GM23338 (cell line): ENCODE measurements around the gene TAS2R31. TPM values are rescaled to one million over a fixed set of nuclear protein-coding genes. Genes with fewer than 3 reads are reported as not detected.

Experiments used
- ATAC-seq: fragments of 200-7000 bp; cut with Tn5 transposase; 3 replicates; pipeline ENCODE4 v1.9.1; 2020
- DNase-seq: peaks from one replicate; pipeline ENCODE4 v3.0.0-alpha.2; 2015; ENCODE audit warnings: low spot score
- H2AFZ ChIP-seq: fragments of 200-600 bp; sonication (generic); 2 replicates; pipeline ENCODE4 v1.8.0; 2016; ENCODE audit warnings: antibody characterized with exemption, mild to moderate bottlenecking, moderate library complexity
- H3F3A ChIP-seq: fragments of 200-600 bp; sonication (generic); replicated peaks from 2 replicates; pipeline ENCODE4 v1.8.0; 2017; ENCODE audit warnings: antibody characterized with exemption, mixed run types, low read depth
- H3K27ac ChIP-seq: fragments of 200-600 bp; sonication (generic); 2 replicates; pipeline ENCODE4 v1.6.1; 2016; ENCODE audit warnings: low read depth
- H3K27me3 ChIP-seq: fragments of 200-600 bp; sonication (generic); 2 replicates; pipeline ENCODE4 v1.8.0; 2016; ENCODE audit warnings: mild to moderate bottlenecking, mixed run types, moderate library complexity; ENCODE audit not compliant: insufficient read depth
- H3K36me3 ChIP-seq: fragments of 200-600 bp; sonication (generic); 2 replicates; pipeline ENCODE4 v1.8.0; 2016; ENCODE audit warnings: mild to moderate bottlenecking; ENCODE audit not compliant: insufficient read depth
- H3K4me1 ChIP-seq: fragments of 200-600 bp; sonication (generic); 2 replicates; pipeline ENCODE4 v1.8.0; 2016; ENCODE audit warnings: mild to moderate bottlenecking, moderate library complexity; ENCODE audit not compliant: insufficient read depth
- H3K4me2 ChIP-seq: fragments of 200-600 bp; sonication (generic); 2 replicates; pipeline ENCODE4 v1.7.1; 2017; ENCODE audit warnings: mixed run types
- H3K4me3 ChIP-seq: fragments of 200-600 bp; sonication (generic); 2 replicates; pipeline ENCODE4 v1.6.1; 2016; ENCODE audit warnings: mixed run types
- H3K79me2 ChIP-seq: fragments of 200-600 bp; sonication (generic); replicated peaks from 2 replicates; pipeline ENCODE4 v1.8.0; 2017; ENCODE audit warnings: mild to moderate bottlenecking; ENCODE audit not compliant: insufficient read depth
- H3K9me2 ChIP-seq: fragments of 200-600 bp; sonication (generic); 2 replicates; pipeline ENCODE4 v1.8.0; 2017; ENCODE audit not compliant: insufficient read depth
- H4K20me1 ChIP-seq: fragments of 200-600 bp; sonication (generic); replicated peaks from 2 replicates; pipeline ENCODE4 v1.8.0; 2017; ENCODE audit warnings: mild to moderate bottlenecking; ENCODE audit not compliant: insufficient read depth
- H3K27ac Mint-ChIP-seq: 2 replicates; pipeline ENCODE4 v1.8.0; 2020; ENCODE audit warnings: inconsistent platforms, mild to moderate bottlenecking, moderate library complexity, mixed read lengths
- H3K27me3 Mint-ChIP-seq: 3 replicates; pipeline ENCODE4 v1.8.0; 2022; ENCODE audit warnings: low read depth, mild to moderate bottlenecking, moderate library complexity, mixed read lengths, inconsistent platforms; ENCODE audit not compliant: insufficient read depth, poor library complexity
- H3K36me3 Mint-ChIP-seq: 3 replicates; pipeline ENCODE4 v1.8.0; 2021; ENCODE audit warnings: low read depth, mild to moderate bottlenecking, inconsistent platforms, moderate library complexity, mixed read lengths
- H3K4me1 Mint-ChIP-seq: 3 replicates; pipeline ENCODE4 v1.8.0; 2020; ENCODE audit warnings: mild to moderate bottlenecking, inconsistent platforms, mixed read lengths
- H3K4me3 Mint-ChIP-seq: 3 replicates; pipeline ENCODE4 v1.8.0; 2021; ENCODE audit warnings: moderate library complexity, mild to moderate bottlenecking, inconsistent platforms, mixed read lengths
- H3K9me3 Mint-ChIP-seq: 3 replicates; pipeline ENCODE4 v1.8.0; 2020; ENCODE audit warnings: moderate library complexity, mild to moderate bottlenecking, inconsistent platforms, mixed read lengths
- EZH2 ChIP-seq: fragments of 200-600 bp; sonication (generic); IDR thresholded peaks from one replicate; pipeline ENCODE4 v1.8.0; 2017; ENCODE audit warnings: antibody characterized with exemption, mild to moderate bottlenecking, low read depth; ENCODE audit not compliant: unreplicated experiment
- EZH2phosphoT487 ChIP-seq: fragments of 200-600 bp; sonication (generic); IDR thresholded peaks from one replicate; pipeline ENCODE4 v1.8.1; 2018; ENCODE audit warnings: antibody characterized with exemption; ENCODE audit not compliant: unreplicated experiment
- JUNB ChIP-seq: IDR thresholded peaks from one replicate; pipeline ENCODE4 v1.6.1; 2016; ENCODE audit warnings: antibody characterized with exemption; ENCODE audit not compliant: unreplicated experiment
- NANOG ChIP-seq: IDR thresholded peaks from 2 replicates; pipeline ENCODE4 v1.6.1; 2016; ENCODE audit warnings: antibody characterized with exemption, borderline replicate concordance
- POLR2AphosphoS5 ChIP-seq: IDR thresholded peaks from 2 replicates; pipeline ENCODE4 v1.6.1; 2016; ENCODE audit warnings: antibody characterized with exemption, low read depth
- STAT1 ChIP-seq: IDR thresholded peaks from one replicate; pipeline ENCODE4 v1.6.1; 2016; ENCODE audit warnings: antibody characterized with exemption; ENCODE audit not compliant: unreplicated experiment
- ZNF114 ChIP-seq: fragments of 250-450 bp; sonication (Bioruptor Pico); IDR thresholded peaks from 2 replicates; pipeline ENCODE4 v1.5.0; 2020; ENCODE audit warnings: mild to moderate bottlenecking, moderate library complexity
- ZNF331 ChIP-seq: fragments of 250-450 bp; sonication (Bioruptor Pico); IDR thresholded peaks from 2 replicates; pipeline ENCODE4 v1.5.0; 2020; ENCODE audit warnings: low read depth, mild to moderate bottlenecking, moderate library complexity
- polyA plus RNA-seq: library from polyadenylated mRNA; unstranded; fragments of >200 nt; fragmentation: Nextera tagmentation; extraction: Ambion mirVana; gene quantifications from 2 replicates; pipeline ENCODE4 v1.2.1, GENCODE V29; 2016
- total RNA-seq: library from RNA; depleted of rRNA; stranded (reverse); fragments of >200 nt; shearing (Covaris generic); gene quantifications from 2 replicates; pipeline ENCODE4 v1.2.3, GENCODE V29; 2014
- TF ChIP-seq, protein P1 (sequence below): IDR thresholded peaks from one replicate; pipeline ENCODE4 v1.6.1; 2018; ENCODE audit warnings: antibody characterized with exemption; ENCODE audit not compliant: unreplicated experiment
- TF ChIP-seq, protein P2 (sequence below): fragments of 250-450 bp; sonication (Bioruptor Pico); IDR thresholded peaks from 2 replicates; pipeline ENCODE4 v1.5.0; 2020; ENCODE audit warnings: mild to moderate bottlenecking, moderate library complexity
- TF ChIP-seq, protein P3 (sequence below): IDR thresholded peaks from 2 replicates; pipeline ENCODE4 v1.6.1; 2016; ENCODE audit warnings: antibody characterized with exemption
- TF ChIP-seq, protein P4 (sequence below), 2 experiments: fragments of 200-600 bp in 1 of 2; sonication (generic) in 1 of 2; conservative IDR thresholded peaks; 2 replicates each; pipeline versions ENCODE4 v1.5.1 to v1.6.1; 2016 to 2017; ENCODE audit warnings: antibody characterized with exemption in 2 of 2, low read depth in 2 of 2, mild to moderate bottlenecking in 2 of 2, moderate library complexity in 1 of 2

TAS2R31 gene
- total and polyA plus RNA-seq, 2 experiments from 2014 or later = 12.9 TPM; not detected in 1

DNA sequence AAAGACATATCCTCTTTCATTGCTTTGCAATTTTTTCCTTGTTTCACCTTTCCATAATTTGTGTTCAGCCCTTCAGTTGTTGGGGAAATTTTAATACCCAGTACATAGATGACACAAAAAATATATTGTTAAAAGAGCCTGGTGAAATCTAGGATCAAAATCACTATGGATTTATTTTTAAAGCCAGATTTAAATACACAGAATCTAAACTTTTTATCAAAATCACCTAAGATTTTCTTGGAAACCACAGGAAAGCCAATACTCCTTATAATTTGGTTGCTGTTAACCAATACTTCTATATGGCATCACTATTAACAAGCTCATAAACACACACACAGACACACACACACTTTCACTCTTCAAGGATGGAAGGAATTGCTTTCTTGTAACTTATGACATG is 33.0 kb downstream of the TAS2R31 start, which contains the start of gene TAS2R20:
Gene TAS2R20, minus strand, starts transcription at position 101 of the 400 bp plus-strand sequence. CDS start 429 bp downstream, outside the sequence.
- Histone ChIP-seq H3K27me3 (no peaks in the 10 kb centered on the region), H3K36me3 (no peaks in the 10 kb centered on the region; the same call in 1 of the 2 replicates), H3K4me1 (no peaks in the 10 kb centered on the region), H2AFZ (no peak within 1 kb of the TSS), H3K27ac (no peak within 1 kb of the TSS), H3K79me2 (no peaks in the 10 kb centered on the region), H3K9me2 (no peaks in the 10 kb centered on the region), H3F3A (no peaks in the 10 kb centered on the region), H4K20me1 (no peaks in the 10 kb centered on the region), H3K4me2 (no peak within 1 kb of the TSS), H3K4me3 (no peak within 1 kb of the TSS)
- H3K9me3 Mint-ChIP-seq = no peaks in the 10 kb centered on the region
- no peak within 1 kb of the TSS for H3K4me3 Mint-ChIP-seq
- DNase-seq (no peak), ATAC-seq (no peak)
- no peak within 1 kb of the TSS for H3K27ac Mint-ChIP-seq
- TF ChIP-seq, protein P1, sequence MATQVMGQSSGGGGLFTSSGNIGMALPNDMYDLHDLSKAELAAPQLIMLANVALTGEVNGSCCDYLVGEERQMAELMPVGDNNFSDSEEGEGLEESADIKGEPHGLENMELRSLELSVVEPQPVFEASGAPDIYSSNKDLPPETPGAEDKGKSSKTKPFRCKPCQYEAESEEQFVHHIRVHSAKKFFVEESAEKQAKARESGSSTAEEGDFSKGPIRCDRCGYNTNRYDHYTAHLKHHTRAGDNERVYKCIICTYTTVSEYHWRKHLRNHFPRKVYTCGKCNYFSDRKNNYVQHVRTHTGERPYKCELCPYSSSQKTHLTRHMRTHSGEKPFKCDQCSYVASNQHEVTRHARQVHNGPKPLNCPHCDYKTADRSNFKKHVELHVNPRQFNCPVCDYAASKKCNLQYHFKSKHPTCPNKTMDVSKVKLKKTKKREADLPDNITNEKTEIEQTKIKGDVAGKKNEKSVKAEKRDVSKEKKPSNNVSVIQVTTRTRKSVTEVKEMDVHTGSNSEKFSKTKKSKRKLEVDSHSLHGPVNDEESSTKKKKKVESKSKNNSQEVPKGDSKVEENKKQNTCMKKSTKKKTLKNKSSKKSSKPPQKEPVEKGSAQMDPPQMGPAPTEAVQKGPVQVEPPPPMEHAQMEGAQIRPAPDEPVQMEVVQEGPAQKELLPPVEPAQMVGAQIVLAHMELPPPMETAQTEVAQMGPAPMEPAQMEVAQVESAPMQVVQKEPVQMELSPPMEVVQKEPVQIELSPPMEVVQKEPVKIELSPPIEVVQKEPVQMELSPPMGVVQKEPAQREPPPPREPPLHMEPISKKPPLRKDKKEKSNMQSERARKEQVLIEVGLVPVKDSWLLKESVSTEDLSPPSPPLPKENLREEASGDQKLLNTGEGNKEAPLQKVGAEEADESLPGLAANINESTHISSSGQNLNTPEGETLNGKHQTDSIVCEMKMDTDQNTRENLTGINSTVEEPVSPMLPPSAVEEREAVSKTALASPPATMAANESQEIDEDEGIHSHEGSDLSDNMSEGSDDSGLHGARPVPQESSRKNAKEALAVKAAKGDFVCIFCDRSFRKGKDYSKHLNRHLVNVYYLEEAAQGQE = no peak
- TF ChIP-seq EZH2phosphoT487 (no peak), NANOG (no peak), ZNF114 (CRISPR knock-in tag) (no peak), EZH2 (no peak), JUNB (no peak), POLR2AphosphoS5 (no peak), ZNF331 (no peak), STAT1 (no peak)
- TF ChIP-seq, protein P2, sequence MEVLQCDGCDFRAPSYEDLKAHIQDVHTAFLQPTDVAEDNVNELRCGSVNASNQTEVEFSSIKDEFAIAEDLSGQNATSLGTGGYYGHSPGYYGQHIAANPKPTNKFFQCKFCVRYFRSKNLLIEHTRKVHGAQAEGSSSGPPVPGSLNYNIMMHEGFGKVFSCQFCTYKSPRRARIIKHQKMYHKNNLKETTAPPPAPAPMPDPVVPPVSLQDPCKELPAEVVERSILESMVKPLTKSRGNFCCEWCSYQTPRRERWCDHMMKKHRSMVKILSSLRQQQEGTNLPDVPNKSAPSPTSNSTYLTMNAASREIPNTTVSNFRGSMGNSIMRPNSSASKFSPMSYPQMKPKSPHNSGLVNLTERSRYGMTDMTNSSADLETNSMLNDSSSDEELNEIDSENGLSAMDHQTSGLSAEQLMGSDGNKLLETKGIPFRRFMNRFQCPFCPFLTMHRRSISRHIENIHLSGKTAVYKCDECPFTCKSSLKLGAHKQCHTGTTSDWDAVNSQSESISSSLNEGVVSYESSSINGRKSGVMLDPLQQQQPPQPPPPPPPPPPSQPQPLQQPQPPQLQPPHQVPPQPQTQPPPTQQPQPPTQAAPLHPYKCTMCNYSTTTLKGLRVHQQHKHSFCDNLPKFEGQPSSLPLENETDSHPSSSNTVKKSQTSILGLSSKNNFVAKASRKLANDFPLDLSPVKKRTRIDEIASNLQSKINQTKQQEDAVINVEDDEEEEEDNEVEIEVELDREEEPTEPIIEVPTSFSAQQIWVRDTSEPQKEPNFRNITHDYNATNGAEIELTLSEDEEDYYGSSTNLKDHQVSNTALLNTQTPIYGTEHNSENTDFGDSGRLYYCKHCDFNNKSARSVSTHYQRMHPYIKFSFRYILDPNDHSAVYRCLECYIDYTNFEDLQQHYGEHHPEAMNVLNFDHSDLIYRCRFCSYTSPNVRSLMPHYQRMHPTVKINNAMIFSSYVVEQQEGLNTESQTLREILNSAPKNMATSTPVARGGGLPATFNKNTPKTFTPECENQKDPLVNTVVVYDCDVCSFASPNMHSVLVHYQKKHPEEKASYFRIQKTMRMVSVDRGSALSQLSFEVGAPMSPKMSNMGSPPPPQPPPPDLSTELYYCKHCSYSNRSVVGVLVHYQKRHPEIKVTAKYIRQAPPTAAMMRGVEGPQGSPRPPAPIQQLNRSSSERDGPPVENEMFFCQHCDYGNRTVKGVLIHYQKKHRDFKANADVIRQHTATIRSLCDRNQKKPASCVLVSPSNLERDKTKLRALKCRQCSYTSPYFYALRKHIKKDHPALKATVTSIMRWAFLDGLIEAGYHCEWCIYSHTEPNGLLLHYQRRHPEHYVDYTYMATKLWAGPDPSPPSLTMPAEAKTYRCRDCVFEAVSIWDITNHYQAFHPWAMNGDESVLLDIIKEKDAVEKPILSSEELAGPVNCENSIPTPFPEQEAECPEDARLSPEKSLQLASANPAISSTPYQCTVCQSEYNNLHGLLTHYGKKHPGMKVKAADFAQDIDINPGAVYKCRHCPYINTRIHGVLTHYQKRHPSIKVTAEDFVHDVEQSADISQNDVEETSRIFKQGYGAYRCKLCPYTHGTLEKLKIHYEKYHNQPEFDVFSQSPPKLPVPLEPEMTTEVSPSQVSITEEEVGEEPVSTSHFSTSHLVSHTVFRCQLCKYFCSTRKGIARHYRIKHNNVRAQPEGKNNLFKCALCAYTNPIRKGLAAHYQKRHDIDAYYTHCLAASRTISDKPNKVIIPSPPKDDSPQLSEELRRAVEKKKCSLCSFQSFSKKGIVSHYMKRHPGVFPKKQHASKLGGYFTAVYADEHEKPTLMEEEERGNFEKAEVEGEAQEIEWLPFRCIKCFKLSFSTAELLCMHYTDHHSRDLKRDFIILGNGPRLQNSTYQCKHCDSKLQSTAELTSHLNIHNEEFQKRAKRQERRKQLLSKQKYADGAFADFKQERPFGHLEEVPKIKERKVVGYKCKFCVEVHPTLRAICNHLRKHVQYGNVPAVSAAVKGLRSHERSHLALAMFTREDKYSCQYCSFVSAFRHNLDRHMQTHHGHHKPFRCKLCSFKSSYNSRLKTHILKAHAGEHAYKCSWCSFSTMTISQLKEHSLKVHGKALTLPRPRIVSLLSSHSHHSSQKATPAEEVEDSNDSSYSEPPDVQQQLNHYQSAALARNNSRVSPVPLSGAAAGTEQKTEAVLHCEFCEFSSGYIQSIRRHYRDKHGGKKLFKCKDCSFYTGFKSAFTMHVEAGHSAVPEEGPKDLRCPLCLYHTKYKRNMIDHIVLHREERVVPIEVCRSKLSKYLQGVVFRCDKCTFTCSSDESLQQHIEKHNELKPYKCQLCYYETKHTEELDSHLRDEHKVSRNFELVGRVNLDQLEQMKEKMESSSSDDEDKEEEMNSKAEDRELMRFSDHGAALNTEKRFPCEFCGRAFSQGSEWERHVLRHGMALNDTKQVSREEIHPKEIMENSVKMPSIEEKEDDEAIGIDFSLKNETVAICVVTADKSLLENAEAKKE (CRISPR knock-in tag) = no peak
- TF ChIP-seq, protein P3, sequence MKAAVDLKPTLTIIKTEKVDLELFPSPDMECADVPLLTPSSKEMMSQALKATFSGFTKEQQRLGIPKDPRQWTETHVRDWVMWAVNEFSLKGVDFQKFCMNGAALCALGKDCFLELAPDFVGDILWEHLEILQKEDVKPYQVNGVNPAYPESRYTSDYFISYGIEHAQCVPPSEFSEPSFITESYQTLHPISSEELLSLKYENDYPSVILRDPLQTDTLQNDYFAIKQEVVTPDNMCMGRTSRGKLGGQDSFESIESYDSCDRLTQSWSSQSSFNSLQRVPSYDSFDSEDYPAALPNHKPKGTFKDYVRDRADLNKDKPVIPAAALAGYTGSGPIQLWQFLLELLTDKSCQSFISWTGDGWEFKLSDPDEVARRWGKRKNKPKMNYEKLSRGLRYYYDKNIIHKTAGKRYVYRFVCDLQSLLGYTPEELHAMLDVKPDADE = no peak
- TF ChIP-seq, protein P4, sequence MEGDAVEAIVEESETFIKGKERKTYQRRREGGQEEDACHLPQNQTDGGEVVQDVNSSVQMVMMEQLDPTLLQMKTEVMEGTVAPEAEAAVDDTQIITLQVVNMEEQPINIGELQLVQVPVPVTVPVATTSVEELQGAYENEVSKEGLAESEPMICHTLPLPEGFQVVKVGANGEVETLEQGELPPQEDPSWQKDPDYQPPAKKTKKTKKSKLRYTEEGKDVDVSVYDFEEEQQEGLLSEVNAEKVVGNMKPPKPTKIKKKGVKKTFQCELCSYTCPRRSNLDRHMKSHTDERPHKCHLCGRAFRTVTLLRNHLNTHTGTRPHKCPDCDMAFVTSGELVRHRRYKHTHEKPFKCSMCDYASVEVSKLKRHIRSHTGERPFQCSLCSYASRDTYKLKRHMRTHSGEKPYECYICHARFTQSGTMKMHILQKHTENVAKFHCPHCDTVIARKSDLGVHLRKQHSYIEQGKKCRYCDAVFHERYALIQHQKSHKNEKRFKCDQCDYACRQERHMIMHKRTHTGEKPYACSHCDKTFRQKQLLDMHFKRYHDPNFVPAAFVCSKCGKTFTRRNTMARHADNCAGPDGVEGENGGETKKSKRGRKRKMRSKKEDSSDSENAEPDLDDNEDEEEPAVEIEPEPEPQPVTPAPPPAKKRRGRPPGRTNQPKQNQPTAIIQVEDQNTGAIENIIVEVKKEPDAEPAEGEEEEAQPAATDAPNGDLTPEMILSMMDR (conservative IDR thresholded peaks at IDR 0.05; ENCODE audit: low read depth in 2 of 2) = no peak
- H3K4me1 Mint-ChIP-seq = no peaks in the 10 kb centered on the region
- H3K36me3 Mint-ChIP-seq = peaks cover 2% of the 10 kb centered on the region; the same call in 2 of the 3 replicates
- H3K27me3 Mint-ChIP-seq = no peaks in the 10 kb centered on the region
